ENCODE data around the gene RORB. TPM values are rescaled to one million over a fixed set of nuclear protein-coding genes. Genes with fewer than 3 reads are reported as not detected.

The RORB gene
- total RNA-seq, 4 donors from 2014 or later = under 0.01 to 2.5 (median 0.94) TPM; not detected in 1

DNA sequence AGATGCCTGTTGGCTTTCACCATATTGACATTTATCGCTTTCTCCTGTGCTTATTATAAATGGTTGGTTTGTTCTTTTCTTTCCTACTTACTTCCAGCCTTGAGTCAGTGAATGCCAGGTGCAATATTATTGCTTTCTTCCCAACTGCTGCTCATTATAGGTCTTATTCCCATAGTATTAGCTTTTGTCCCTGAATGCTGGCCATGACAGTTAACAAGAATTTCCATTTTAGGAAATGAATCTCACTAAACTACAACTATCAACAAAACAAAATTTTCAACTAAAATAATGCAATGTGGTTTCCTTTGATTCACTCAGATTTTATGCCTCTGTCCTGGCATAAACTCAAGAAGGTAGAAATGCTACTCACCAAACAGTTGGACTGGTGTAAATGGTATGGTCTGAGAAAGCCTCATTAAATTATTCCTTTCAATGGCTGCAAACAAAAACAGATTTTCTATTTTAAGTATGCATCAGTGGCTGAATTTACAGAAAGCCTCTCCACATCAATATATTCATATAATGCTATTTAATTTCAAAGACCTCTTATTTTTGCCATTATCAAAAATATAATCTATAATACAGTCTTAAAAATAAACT is 245.2 kb downstream of the RORB start:
- Histone ChIP-seq H3K27ac (no peak overlapping the region), H3K9me3 (no peaks in the 10 kb centered on the region), H3K36me3 (peaks cover 0 to 7% (median 0%) of the 10 kb centered on the region in 3 donors), H3K4me3 (no peak overlapping the region), H3K4me1 (no peaks in the 10 kb centered on the region), H3K27me3 (no peaks in the 10 kb centered on the region)
- TF ChIP-seq POLR2A (IDR thresholded peaks at IDR 0.05) = no peak
- TF ChIP-seq, protein P1, sequence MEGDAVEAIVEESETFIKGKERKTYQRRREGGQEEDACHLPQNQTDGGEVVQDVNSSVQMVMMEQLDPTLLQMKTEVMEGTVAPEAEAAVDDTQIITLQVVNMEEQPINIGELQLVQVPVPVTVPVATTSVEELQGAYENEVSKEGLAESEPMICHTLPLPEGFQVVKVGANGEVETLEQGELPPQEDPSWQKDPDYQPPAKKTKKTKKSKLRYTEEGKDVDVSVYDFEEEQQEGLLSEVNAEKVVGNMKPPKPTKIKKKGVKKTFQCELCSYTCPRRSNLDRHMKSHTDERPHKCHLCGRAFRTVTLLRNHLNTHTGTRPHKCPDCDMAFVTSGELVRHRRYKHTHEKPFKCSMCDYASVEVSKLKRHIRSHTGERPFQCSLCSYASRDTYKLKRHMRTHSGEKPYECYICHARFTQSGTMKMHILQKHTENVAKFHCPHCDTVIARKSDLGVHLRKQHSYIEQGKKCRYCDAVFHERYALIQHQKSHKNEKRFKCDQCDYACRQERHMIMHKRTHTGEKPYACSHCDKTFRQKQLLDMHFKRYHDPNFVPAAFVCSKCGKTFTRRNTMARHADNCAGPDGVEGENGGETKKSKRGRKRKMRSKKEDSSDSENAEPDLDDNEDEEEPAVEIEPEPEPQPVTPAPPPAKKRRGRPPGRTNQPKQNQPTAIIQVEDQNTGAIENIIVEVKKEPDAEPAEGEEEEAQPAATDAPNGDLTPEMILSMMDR (IDR thresholded peaks at IDR 0.05) = no peak
- no peak for DNase-seq

All from Peyer's patch (tissue), 4 donors.